Lower lobe of right lung (tissue), 2 donors: ENCODE measurements around the gene DLL3. TPM values are rescaled to one million over a fixed set of nuclear protein-coding genes. Genes with fewer than 3 reads are reported as not detected.

Experiments used
- ATAC-seq, 2 donors: fragments of 200-7000 bp; cut with Tn5 transposase; one replicate each; pipeline ENCODE4 v1.9.1; 2020 to 2022; ENCODE audit warnings: mild to moderate bottlenecking in 2 of 2, moderate library complexity in 2 of 2
- DNase-seq: peaks from one replicate; pipeline ENCODE4 v3.0.0-alpha.2; 2020
- H3K27ac ChIP-seq: fragments of 200-600 bp; one replicate; pipeline ENCODE4 v1.8.0; 2022
- H3K27me3 ChIP-seq: fragments of 200-600 bp; one replicate; pipeline ENCODE4 v1.8.0; 2022; ENCODE audit warnings: low read depth
- H3K36me3 ChIP-seq: fragments of 200-600 bp; one replicate; pipeline ENCODE4 v1.8.0; 2022; ENCODE audit warnings: mild to moderate bottlenecking
- H3K4me1 ChIP-seq: fragments of 200-600 bp; one replicate; pipeline ENCODE4 v1.8.0; 2022
- H3K4me3 ChIP-seq: fragments of 200-600 bp; one replicate; pipeline ENCODE4 v1.8.0; 2022; ENCODE audit warnings: mild to moderate bottlenecking
- H3K9me3 ChIP-seq: fragments of 200-600 bp; one replicate; pipeline ENCODE4 v1.8.0; 2022
- CTCF ChIP-seq: fragments of 200-600 bp; IDR thresholded peaks from one replicate; pipeline ENCODE4 v1.8.0; 2022; ENCODE audit warnings: antibody characterized with exemption, mild to moderate bottlenecking
- intact Hi-C: fragments of 100-400 bp; cut with DNase I; formaldehyde crosslinking; loops from one replicate; pipeline ENCODE4 v1.11.0; 2022
- total RNA-seq: library from RNA; stranded (reverse); fragmentation: NEBNext Ultra II Directional; extraction: Animal tissue kit (Norgen Biotek cat#: 25700); gene quantifications from one replicate; pipeline ENCODE4 v1.2.1, GENCODE V29; 2021
- donor health status: DM: no; HTN: yes; CAD: no; lungs with severe emphysema.

DLL3 gene
- total RNA-seq, 1 donor from 2014 or later: not detected

- no peak for DNase-seq
- Histone ChIP-seq H3K27me3 (no peaks in the 10 kb centered on the region), H3K36me3 (peaks cover 99% of the 10 kb centered on the region), H3K4me3 (no peak overlapping the region), H3K4me1 (no peaks in the 10 kb centered on the region), H3K27ac (no peak overlapping the region), H3K9me3 (no peaks in the 10 kb centered on the region)
- intact Hi-C loops: no loop called here
- TF ChIP-seq CTCF: no peak
- ATAC-seq: no peak
Measured at GRCh38 chr19:39467941-39468340, 30.8 kb upstream of the DLL3 start.

GRCh38 chr19:39469036-39469435, 29.7 kb upstream of the DLL3 start:
- peaks cover 100% of the 10 kb centered on the region for H3K36me3 ChIP-seq
- ATAC-seq (no peak), DNase-seq (no peak)

GRCh38 chr19:39469567-39469966, 29.2 kb upstream of the DLL3 start:
- intact Hi-C loops: no loop called here
- H3K36me3 ChIP-seq: peaks cover 100% of the 10 kb centered on the region
- H3K9me3 ChIP-seq: no peaks in the 10 kb centered on the region
- TF ChIP-seq CTCF: no peak
- ATAC-seq (no peak), DNase-seq (no peak)
- no peaks in the 10 kb centered on the region for H3K4me1 ChIP-seq
- no peak overlapping the region for H3K27ac ChIP-seq
- no peak overlapping the region for H3K4me3 ChIP-seq
- H3K27me3 ChIP-seq: no peaks in the 10 kb centered on the region

More at GRCh38 chr19:39469036-39469435, 29.7 kb upstream of the DLL3 start:
- H3K4me1 ChIP-seq: no peaks in the 10 kb centered on the region
- H3K4me3 ChIP-seq: no peak overlapping the region
- no peak overlapping the region for H3K27ac ChIP-seq
- intact Hi-C loops: no loop called here
- TF ChIP-seq CTCF: no peak
- H3K27me3 ChIP-seq: no peaks in the 10 kb centered on the region
- no peaks in the 10 kb centered on the region for H3K9me3 ChIP-seq

GRCh38 chr19:39470724-39471339, 27.9 kb upstream of the DLL3 start:
- TF ChIP-seq CTCF: no peak
- intact Hi-C loops: no loop called here
- no peak for ATAC-seq

GRCh38 chr19:39471756-39472536, 26.8 kb upstream of the DLL3 start:
- Histone ChIP-seq H3K9me3 (no peaks in the 10 kb centered on the region), H3K4me1 (no peaks in the 10 kb centered on the region), H3K27me3 (no peaks in the 10 kb centered on the region), H3K27ac (no peak overlapping the region), H3K4me3 (no peak overlapping the region), H3K36me3 (peaks cover 98% of the 10 kb centered on the region)
- no peak for ATAC-seq
- intact Hi-C loops: no loop called here
- TF ChIP-seq CTCF: no peak
- DNase-seq: no peak

More at GRCh38 chr19:39470724-39471339, 27.9 kb upstream of the DLL3 start:
- H3K4me1 ChIP-seq: no peaks in the 10 kb centered on the region
- no peak for DNase-seq
- no peaks in the 10 kb centered on the region for H3K9me3 ChIP-seq
- no peak overlapping the region for H3K4me3 ChIP-seq
- no peaks in the 10 kb centered on the region for H3K27me3 ChIP-seq
- peaks cover 100% of the 10 kb centered on the region for H3K36me3 ChIP-seq
- H3K27ac ChIP-seq: no peak overlapping the region
